ENCODE results near the gene GLCCI1.

DNA sequence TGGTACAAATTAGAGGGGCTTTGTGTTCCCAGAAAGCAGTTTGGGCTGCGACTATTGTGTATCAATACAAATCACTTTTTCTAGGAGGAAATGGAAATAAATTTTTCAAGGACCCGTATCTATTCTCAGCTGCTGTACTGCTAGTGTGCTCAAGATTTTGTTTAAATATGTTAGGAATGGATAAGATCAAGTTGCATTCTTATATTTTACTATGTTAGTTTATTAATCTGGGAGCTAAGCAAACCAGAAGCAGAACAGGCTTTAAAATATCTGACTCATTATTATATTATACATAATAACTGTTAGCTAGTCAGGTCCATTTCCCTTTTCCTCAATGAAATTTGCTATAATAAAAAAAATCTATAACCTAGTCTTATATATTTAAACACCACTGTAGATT is 11.1 kb upstream of the GLCCI1 start:
- TF ChIP-seq, protein P1, sequence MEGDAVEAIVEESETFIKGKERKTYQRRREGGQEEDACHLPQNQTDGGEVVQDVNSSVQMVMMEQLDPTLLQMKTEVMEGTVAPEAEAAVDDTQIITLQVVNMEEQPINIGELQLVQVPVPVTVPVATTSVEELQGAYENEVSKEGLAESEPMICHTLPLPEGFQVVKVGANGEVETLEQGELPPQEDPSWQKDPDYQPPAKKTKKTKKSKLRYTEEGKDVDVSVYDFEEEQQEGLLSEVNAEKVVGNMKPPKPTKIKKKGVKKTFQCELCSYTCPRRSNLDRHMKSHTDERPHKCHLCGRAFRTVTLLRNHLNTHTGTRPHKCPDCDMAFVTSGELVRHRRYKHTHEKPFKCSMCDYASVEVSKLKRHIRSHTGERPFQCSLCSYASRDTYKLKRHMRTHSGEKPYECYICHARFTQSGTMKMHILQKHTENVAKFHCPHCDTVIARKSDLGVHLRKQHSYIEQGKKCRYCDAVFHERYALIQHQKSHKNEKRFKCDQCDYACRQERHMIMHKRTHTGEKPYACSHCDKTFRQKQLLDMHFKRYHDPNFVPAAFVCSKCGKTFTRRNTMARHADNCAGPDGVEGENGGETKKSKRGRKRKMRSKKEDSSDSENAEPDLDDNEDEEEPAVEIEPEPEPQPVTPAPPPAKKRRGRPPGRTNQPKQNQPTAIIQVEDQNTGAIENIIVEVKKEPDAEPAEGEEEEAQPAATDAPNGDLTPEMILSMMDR (IDR thresholded peaks at IDR 0.05; ENCODE audit: extremely low read depth in 1 of 2, insufficient read depth in 1 of 2, low read depth in 1 of 2, low read length in 2 of 2): no peak
- TF ChIP-seq POLR2A (IDR thresholded peaks at IDR 0.05; ENCODE audit: low read depth, low read length) (no peak), EZH2 (IDR thresholded peaks at IDR 0.05; ENCODE audit: borderline replicate concordance, low read depth, low read length, severe bottlenecking) (no peak), MYC (IDR thresholded peaks at IDR 0.05; ENCODE audit: low read depth, low read length) (no peak), POLR2AphosphoS5 (IDR thresholded peaks at IDR 0.05; ENCODE audit: insufficient read depth, low read depth, low read length) (no peak), FOS (IDR thresholded peaks at IDR 0.05; ENCODE audit: borderline replicate concordance, insufficient read depth, low read length) (no peak)
